ENCODE measurements around the gene PAM.

DNA sequence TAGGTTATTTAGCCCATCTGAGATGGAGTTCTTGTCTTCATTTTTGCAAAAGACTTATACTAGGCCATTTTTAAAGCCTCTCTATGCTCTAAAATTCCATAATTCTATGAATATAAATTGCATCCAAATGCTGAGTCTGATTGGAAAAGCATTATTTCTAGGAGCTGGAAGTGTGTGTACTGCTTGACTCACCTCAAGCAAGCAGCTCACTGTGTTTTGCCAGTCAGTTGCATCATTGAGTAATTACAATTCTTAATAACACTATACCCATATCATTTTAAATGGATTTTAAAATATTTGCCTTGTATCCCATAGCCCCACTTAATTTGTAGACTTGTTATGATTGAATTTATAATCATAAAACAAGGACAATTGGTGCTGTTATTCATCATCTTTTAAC is 161.0 kb downstream of the PAM start:
- TF ChIP-seq, protein P1, sequence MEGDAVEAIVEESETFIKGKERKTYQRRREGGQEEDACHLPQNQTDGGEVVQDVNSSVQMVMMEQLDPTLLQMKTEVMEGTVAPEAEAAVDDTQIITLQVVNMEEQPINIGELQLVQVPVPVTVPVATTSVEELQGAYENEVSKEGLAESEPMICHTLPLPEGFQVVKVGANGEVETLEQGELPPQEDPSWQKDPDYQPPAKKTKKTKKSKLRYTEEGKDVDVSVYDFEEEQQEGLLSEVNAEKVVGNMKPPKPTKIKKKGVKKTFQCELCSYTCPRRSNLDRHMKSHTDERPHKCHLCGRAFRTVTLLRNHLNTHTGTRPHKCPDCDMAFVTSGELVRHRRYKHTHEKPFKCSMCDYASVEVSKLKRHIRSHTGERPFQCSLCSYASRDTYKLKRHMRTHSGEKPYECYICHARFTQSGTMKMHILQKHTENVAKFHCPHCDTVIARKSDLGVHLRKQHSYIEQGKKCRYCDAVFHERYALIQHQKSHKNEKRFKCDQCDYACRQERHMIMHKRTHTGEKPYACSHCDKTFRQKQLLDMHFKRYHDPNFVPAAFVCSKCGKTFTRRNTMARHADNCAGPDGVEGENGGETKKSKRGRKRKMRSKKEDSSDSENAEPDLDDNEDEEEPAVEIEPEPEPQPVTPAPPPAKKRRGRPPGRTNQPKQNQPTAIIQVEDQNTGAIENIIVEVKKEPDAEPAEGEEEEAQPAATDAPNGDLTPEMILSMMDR (IDR thresholded peaks at IDR 0.05; ENCODE audit: insufficient read depth, low read length) = no peak
- TF ChIP-seq POLR2AphosphoS5 (IDR thresholded peaks at IDR 0.05; ENCODE audit: low read depth) (no peak), SPI1 (IDR thresholded peaks at IDR 0.05; ENCODE audit: borderline replicate concordance, low read depth) (no peak)
